ENCODE data around the gene ANGEL1. TPM values are rescaled to one million over a fixed set of nuclear protein-coding genes. Genes with fewer than 3 reads are reported as not detected.

Gene ANGEL1
- total and polyA plus RNA-seq, 9 of the 15 experiments (the other 6 are each of a cell fraction or from before 2014, with no cell fraction given) = 2.1 to 22.2 (median 7.3) TPM

DNA sequence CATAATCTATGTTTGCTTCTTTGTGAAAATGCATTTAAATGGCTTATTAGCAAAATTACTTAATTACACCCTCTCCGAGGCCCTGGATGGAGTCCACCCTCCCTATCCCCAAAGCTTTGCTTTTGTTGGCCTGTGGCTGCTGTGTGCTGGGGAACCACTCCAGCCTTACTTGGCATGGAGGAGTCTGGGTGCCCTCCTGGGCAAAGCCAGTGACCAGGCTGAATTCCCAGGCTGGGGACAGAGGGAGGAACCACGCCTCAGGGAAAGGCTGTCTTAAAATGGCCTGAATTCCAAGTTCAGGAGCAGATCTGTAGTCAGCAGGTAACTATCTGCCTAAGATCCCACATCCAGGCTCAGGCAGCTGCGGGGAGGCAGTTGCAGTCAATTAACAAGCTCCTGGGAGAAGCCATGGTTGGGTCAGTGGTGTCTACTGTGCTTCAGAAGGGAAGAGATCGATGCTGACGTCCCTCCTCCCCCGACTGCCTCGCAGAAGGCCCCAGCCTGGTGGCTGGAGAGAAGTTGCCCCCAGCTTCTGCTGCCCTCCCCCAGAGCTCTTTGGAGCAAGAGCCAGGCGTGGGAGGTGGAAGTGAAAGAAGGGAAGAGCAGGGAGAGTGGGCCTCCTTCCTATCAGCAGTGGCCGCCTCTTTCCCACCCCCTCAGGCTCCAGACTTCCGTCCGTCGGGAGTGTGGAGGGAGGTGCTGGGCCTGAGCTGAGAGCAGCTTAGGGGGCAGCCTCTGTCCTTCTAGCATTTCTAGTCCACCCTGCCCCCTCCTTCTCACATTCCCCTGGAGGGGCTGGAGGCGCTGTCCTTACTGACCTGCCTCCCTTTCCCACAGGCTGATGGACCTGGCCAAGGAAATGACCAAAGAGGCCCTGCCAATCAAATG is 40.1 kb downstream of the ANGEL1 start (continued):
- TF ChIP-seq, protein P1, sequence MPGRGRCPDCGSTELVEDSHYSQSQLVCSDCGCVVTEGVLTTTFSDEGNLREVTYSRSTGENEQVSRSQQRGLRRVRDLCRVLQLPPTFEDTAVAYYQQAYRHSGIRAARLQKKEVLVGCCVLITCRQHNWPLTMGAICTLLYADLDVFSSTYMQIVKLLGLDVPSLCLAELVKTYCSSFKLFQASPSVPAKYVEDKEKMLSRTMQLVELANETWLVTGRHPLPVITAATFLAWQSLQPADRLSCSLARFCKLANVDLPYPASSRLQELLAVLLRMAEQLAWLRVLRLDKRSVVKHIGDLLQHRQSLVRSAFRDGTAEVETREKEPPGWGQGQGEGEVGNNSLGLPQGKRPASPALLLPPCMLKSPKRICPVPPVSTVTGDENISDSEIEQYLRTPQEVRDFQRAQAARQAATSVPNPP (IDR thresholded peaks at IDR 0.05; ENCODE audit: borderline replicate concordance, insufficient read depth, insufficient read length) = no peak
- TF ChIP-seq, protein P2, sequence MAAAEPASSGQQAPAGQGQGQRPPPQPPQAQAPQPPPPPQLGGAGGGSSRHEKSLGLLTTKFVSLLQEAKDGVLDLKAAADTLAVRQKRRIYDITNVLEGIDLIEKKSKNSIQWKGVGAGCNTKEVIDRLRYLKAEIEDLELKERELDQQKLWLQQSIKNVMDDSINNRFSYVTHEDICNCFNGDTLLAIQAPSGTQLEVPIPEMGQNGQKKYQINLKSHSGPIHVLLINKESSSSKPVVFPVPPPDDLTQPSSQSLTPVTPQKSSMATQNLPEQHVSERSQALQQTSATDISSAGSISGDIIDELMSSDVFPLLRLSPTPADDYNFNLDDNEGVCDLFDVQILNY (CRISPR knock-in tag; IDR thresholded peaks at IDR 0.05) = no peak
- TF ChIP-seq ZNF778 (CRISPR knock-in tag; IDR thresholded peaks at IDR 0.05) (no peak), YY1 (IDR thresholded peaks at IDR 0.05; ENCODE audit: borderline replicate concordance in 1 of 3, control insufficient read depth in 1 of 3, extremely low read depth in 1 of 3, insufficient read depth in 3 of 3, insufficient read length in 1 of 3, insufficient replicate concordance in 2 of 3, low read depth in 1 of 3, low read length in 2 of 3) (no peak), ZNF764 (CRISPR knock-in tag; IDR thresholded peaks at IDR 0.05; ENCODE audit: low read depth) (no peak), ZNF76 (CRISPR knock-in tag; IDR thresholded peaks at IDR 0.05; ENCODE audit: borderline replicate concordance) (no peak), ZNF239 (CRISPR knock-in tag; IDR thresholded peaks at IDR 0.05) (no peak), ZNF165 (CRISPR knock-in tag; IDR thresholded peaks at IDR 0.05; ENCODE audit: borderline replicate concordance) (no peak), RBFOX2 (IDR thresholded peaks at IDR 0.05; ENCODE audit: low read depth, low read length) (peak; percentile 30; the same call in 1 of the 2 replicates), MXI1 (IDR thresholded peaks at IDR 0.05; ENCODE audit: low read depth, low read length) (no peak), ELF1 (tag; IDR thresholded peaks at IDR 0.05) (no peak), GATA2 (CRISPR knock-in tag; IDR thresholded peaks at IDR 0.05) (no peak), EGR1 (conservative IDR thresholded peaks at IDR 0.05) (peak; percentile 96), FOXJ3 (CRISPR knock-in tag; IDR thresholded peaks at IDR 0.05) (no peak)
- TF ChIP-seq, protein P3, sequence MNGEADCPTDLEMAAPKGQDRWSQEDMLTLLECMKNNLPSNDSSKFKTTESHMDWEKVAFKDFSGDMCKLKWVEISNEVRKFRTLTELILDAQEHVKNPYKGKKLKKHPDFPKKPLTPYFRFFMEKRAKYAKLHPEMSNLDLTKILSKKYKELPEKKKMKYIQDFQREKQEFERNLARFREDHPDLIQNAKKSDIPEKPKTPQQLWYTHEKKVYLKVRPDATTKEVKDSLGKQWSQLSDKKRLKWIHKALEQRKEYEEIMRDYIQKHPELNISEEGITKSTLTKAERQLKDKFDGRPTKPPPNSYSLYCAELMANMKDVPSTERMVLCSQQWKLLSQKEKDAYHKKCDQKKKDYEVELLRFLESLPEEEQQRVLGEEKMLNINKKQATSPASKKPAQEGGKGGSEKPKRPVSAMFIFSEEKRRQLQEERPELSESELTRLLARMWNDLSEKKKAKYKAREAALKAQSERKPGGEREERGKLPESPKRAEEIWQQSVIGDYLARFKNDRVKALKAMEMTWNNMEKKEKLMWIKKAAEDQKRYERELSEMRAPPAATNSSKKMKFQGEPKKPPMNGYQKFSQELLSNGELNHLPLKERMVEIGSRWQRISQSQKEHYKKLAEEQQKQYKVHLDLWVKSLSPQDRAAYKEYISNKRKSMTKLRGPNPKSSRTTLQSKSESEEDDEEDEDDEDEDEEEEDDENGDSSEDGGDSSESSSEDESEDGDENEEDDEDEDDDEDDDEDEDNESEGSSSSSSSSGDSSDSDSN (IDR thresholded peaks at IDR 0.05; ENCODE audit: borderline replicate concordance in 1 of 2, low read depth in 2 of 2, low read length in 2 of 2) = no peak

Measured in K562 (cell line).